HCT116 (cell line): ENCODE measurements around the gene PPP3R1. TPM values are rescaled to one million over a fixed set of nuclear protein-coding genes. Genes with fewer than 3 reads are reported as not detected.

Experiments
- ATAC-seq: fragments of 200-7000 bp; cut with Tn5 transposase; 2 replicates; pipeline ENCODE4 v1.9.1; 2020; ENCODE audit warnings: mild to moderate bottlenecking, moderate library complexity
- BruUV-seq: library from RNA; stranded (reverse); fragments of 400-500 nt; replicated peaks from 2 replicates; lab custom pipeline; 2021; lab: Mats Ljungman, UMichigan
- CTCF ChIA-PET: fragments of 300-600 bp; sonication (Branson Sonifier 250); formaldehyde crosslinking; loops from one replicate; lab custom pipeline; 2021; ENCODE audit warnings: antibody characterized with exemption; lab: Charles Lee
- POLR2A ChIA-PET: fragments of 300-600, 350-600 bp; sonication (Branson Sonifier 250); formaldehyde crosslinking; loops from one replicate; lab custom pipeline; 2021; ENCODE audit warnings: antibody characterized with exemption; lab: Charles Lee
- RAD21 ChIA-PET, 2 experiments: fragments of 300-600 bp; sonication (Branson Sonifier 250); formaldehyde crosslinking; loops; one replicate each; lab custom pipeline; 2023; ENCODE audit warnings: low total read pairs in 2 of 2; ENCODE audit not compliant: uncharacterized antibody in 2 of 2, unreplicated experiment in 2 of 2, low non-redundant PET in 1 of 2; lab: Charles Lee
- DNase-seq: peaks from one replicate; pipeline ENCODE4 v3.0.0-alpha.2; 2010; ENCODE audit warnings: low read depth, low spot score
- H2AFZ ChIP-seq: fragments of 200-600 bp; shearing (Covaris generic), sonication (generic); 2 replicates; pipeline ENCODE4 v1.6.1; 2017; ENCODE audit warnings: low read depth, mixed run types, mixed read lengths, antibody characterized with exemption, low read length; ENCODE audit not compliant: poor library complexity, severe bottlenecking
- H3K27ac ChIP-seq: 2 replicates; pipeline ENCODE4 v1.5.1; 2012; ENCODE audit warnings: low read depth, low read length
- H3K27me3 ChIP-seq: fragments of 200-600 bp; sonication (generic); 2 replicates; pipeline ENCODE4 v1.6.1; 2016; ENCODE audit warnings: mixed run types, low read length, mixed read lengths; ENCODE audit not compliant: insufficient read depth
- H3K36me3 ChIP-seq, 2 experiments: fragments of 200-500 bp in 1 of 2; fragments of 200-600 bp in 1 of 2; sonication (Bioruptor generic) in 1 of 2; sonication (generic) in 1 of 2; 2 replicates each; pipeline versions ENCODE4 v1.5.1 to v1.6.1; 2014 to 2016; ENCODE audit warnings: low read length in 2 of 2, inconsistent platforms in 1 of 2, mixed read lengths in 1 of 2, mixed run types in 1 of 2; ENCODE audit not compliant: insufficient read depth in 2 of 2, control insufficient read depth in 1 of 2
- H3K4me1 ChIP-seq, 2 experiments: fragments of 200-600 bp in 1 of 2; sonication (generic) in 1 of 2; 2 replicates each; pipeline versions ENCODE4 v1.5.1 to v1.6.1; 2012 to 2017; ENCODE audit warnings: low read length in 2 of 2, inconsistent platforms in 1 of 2, mild to moderate bottlenecking in 1 of 2, mixed read lengths in 1 of 2, mixed run types in 1 of 2, moderate library complexity in 1 of 2; ENCODE audit not compliant: insufficient read depth in 2 of 2, control insufficient read depth in 1 of 2
- H3K4me2 ChIP-seq: fragments of 200-600 bp; sonication (generic); 2 replicates; pipeline ENCODE4 v1.6.1; 2017; ENCODE audit warnings: mixed run types, low read length, mixed read lengths
- H3K4me3 ChIP-seq, 2 experiments: fragments of 200-600 bp in 1 of 2; sonication (generic) in 1 of 2; replicated peaks in 1 of 2; 2 replicates each; pipeline ENCODE4 v1.5.1; 2011 to 2016; ENCODE audit warnings: low read length in 2 of 2, control low read depth in 1 of 2, low read depth in 1 of 2, mild to moderate bottlenecking in 1 of 2, mixed read lengths in 1 of 2, mixed run types in 1 of 2
- H3K79me2 ChIP-seq: fragments of 200-600 bp; sonication (generic); 2 replicates; pipeline ENCODE4 v1.6.1; 2017; ENCODE audit warnings: mild to moderate bottlenecking, mixed run types, low read length, moderate library complexity, mixed read lengths; ENCODE audit not compliant: insufficient read depth
- H3K9ac ChIP-seq: fragments of 200-600 bp; sonication (generic); 2 replicates; pipeline ENCODE4 v1.6.1; 2016; ENCODE audit warnings: low read length, mixed read lengths
- H3K9me2 ChIP-seq: fragments of 200-600 bp; sonication (generic), shearing (Covaris generic); 2 replicates; pipeline ENCODE4 v1.6.1; 2017; ENCODE audit warnings: mixed run types, mild to moderate bottlenecking, moderate library complexity; ENCODE audit not compliant: insufficient read depth
- H3K9me3 ChIP-seq, 2 experiments: fragments of 200-500 bp in 1 of 2; fragments of 200-600 bp in 1 of 2; sonication (Bioruptor generic) in 1 of 2; sonication (generic) in 1 of 2; 2 replicates each; pipeline ENCODE4 v1.6.1; 2014 to 2017; ENCODE audit warnings: low read length in 2 of 2, mixed read lengths in 2 of 2, inconsistent platforms in 1 of 2, low read depth in 1 of 2, mild to moderate bottlenecking in 1 of 2, mixed run types in 1 of 2, moderate library complexity in 1 of 2; ENCODE audit not compliant: control insufficient read depth in 1 of 2, insufficient read depth in 1 of 2
- H4K20me1 ChIP-seq: fragments of 200-600 bp; sonication (generic), shearing (Covaris generic); 2 replicates; pipeline ENCODE4 v1.6.1; 2017; ENCODE audit warnings: mixed run types, mild to moderate bottlenecking, moderate library complexity; ENCODE audit not compliant: insufficient read depth
- CTCF ChIP-seq, 3 experiments: fragments of 200-600 bp in 1 of 3; sonication (generic) in 1 of 3; IDR thresholded peaks in 2 of 3; conservative IDR thresholded peaks in 1 of 3; 2 replicates each; pipeline ENCODE4 v1.5.1; 2012 to 2017; ENCODE audit warnings: low read depth in 2 of 3, low read length in 2 of 3, antibody characterized with exemption in 1 of 3, borderline replicate concordance in 1 of 3, control low read depth in 1 of 3, mild to moderate bottlenecking in 1 of 3, mixed read lengths in 1 of 3, mixed run types in 1 of 3, moderate library complexity in 1 of 3; ENCODE audit not compliant: insufficient read depth in 1 of 3
- FOSL1 ChIP-seq: IDR thresholded peaks from 2 replicates; pipeline ENCODE4 v1.6.1; 2012; ENCODE audit warnings: low read depth
- REST ChIP-seq: IDR thresholded peaks from 2 replicates; pipeline ENCODE4 v1.6.1; 2012; ENCODE audit warnings: low read depth
- SP1 ChIP-seq: IDR thresholded peaks from 2 replicates; pipeline ENCODE4 v1.6.1; 2012; ENCODE audit warnings: low read depth
- intact Hi-C: fragments of 100-400 bp; cut with micrococcal nuclease; formaldehyde crosslinking; loops from 2 replicates; pipeline ENCODE4 v1.10.0; 2022
- total RNA-seq: library from RNA; stranded (reverse); gene quantifications from one replicate; pipeline ENCODE4 v1.2.1, GENCODE V29; 2021; ENCODE audit not compliant: unreplicated experiment

Gene PPP3R1
- total RNA-seq, 1 experiment from 2014 or later: 69.9 TPM

GRCh38 chr2:68294913-68295312 lies 42.6 kb upstream of the PPP3R1 start:
- H3K4me2 ChIP-seq: no peak overlapping the region
- no peaks in the 10 kb centered on the region for H3K27me3 ChIP-seq
- no peaks in the 10 kb centered on the region for H3K9me3 ChIP-seq
- POLR2A ChIA-PET: no interaction called here
- DNase-seq: no peak
- BruUV-seq: no TSS peak
- no peak overlapping the region for H3K27ac ChIP-seq
- RAD21 ChIA-PET: no interaction called here
- no peak overlapping the region for H3K4me3 ChIP-seq
- no peak for ATAC-seq
- no peak overlapping the region for H3K9ac ChIP-seq
- no peaks in the 10 kb centered on the region for H4K20me1 ChIP-seq
- TF ChIP-seq FOSL1 (no peak), REST (no peak)
- no peaks in the 10 kb centered on the region for H3K9me2 ChIP-seq
- no peaks in the 10 kb centered on the region for H3K36me3 ChIP-seq
- no peaks in the 10 kb centered on the region for H3K4me1 ChIP-seq
- H2AFZ ChIP-seq: no peak overlapping the region
- H3K79me2 ChIP-seq: no peaks in the 10 kb centered on the region
- CTCF ChIA-PET: interaction anchor here (1.1 kb wide), 1 partner anchor 173 kb away, joined by 9 read pairs; no protein-coding TSS in a partner anchor
- intact Hi-C loops: no loop called here

- Histone ChIP-seq H3K4me2 (no peak overlapping the region), H3K36me3 (no peaks in the 10 kb centered on the region), H3K4me3 (no peak overlapping the region), H3K9me3 (no peaks in the 10 kb centered on the region), H4K20me1 (no peaks in the 10 kb centered on the region), H3K27me3 (no peaks in the 10 kb centered on the region), H3K27ac (no peak overlapping the region), H3K79me2 (no peaks in the 10 kb centered on the region), H3K4me1 (no peaks in the 10 kb centered on the region), H3K9me2 (no peaks in the 10 kb centered on the region), H2AFZ (no peak overlapping the region), H3K9ac (no peak overlapping the region)
- no TSS peak for BruUV-seq
- ATAC-seq: no peak; the same call in 1 of the 2 replicates
- ChIA-PET POLR2A (no interaction called here), CTCF (interaction anchor here (1.1 to 1.2 kb wide), 3 partner anchors 19 to 172 kb away, joined by 3 to 9 read pairs (median 3); no protein-coding TSS in a partner anchor), RAD21 (no interaction called here)
- intact Hi-C loops: no loop called here
- no peak for DNase-seq
- no peak for TF ChIP-seq SP1
- peak in 2 of 3 experiments; percentile 20 to 35; a peak in 2 of 6 replicates for TF ChIP-seq CTCF (IDR thresholded peaks at IDR 0.05 in 2 of 3, conservative IDR thresholded peaks at IDR 0.05 in 1 of 3; ENCODE audit: borderline replicate concordance in 1 of 3, insufficient read depth in 1 of 3, low read depth in 2 of 3, low read length in 2 of 3)
Measured at GRCh38 chr2:68294187-68294586, 41.9 kb upstream of the PPP3R1 start.
